Posterior cingulate gyrus (tissue), 11 donors: Measurements from ENCODE around the gene MAGEA2B.
A peak's percentile ranks its signal among the peaks of the same experiment; 100 is the strongest.
"Not testable (repeated sequence)": the region's sequence is repeated elsewhere in the genome, so short reads cannot be mapped to it uniquely, and the experiment has no call there.

Source experiments
- DNase-seq, 10 donors: peaks; one replicate each; pipeline versions ENCODE4 v3.0.0 to v3.0.0-alpha.2; 2020 to 2021; ENCODE audit warnings: mixed read lengths in 3 of 10
- intact Hi-C: fragments of 100-400 bp; cut with DNase I; formaldehyde crosslinking; loops from one replicate; pipeline ENCODE4 v1.15.1; 2023

The MAGEA2B gene

GRCh38 chrX:152753686-152754650, 39.5 kb downstream of the MAGEA2B start, which contains the start of gene MAGEA2:
MAGEA2 (minus strand) TSS chrX:152753842; CDS start chrX:152751363, 2,479 bp downstream.
- intact Hi-C loops, DNase-seq: not testable (repeated sequence)

- DNase-seq, intact Hi-C loops: not testable (repeated sequence)
Observed at GRCh38 chrX:152754871-152755270, 40.4 kb downstream of the MAGEA2B start.

DNA sequence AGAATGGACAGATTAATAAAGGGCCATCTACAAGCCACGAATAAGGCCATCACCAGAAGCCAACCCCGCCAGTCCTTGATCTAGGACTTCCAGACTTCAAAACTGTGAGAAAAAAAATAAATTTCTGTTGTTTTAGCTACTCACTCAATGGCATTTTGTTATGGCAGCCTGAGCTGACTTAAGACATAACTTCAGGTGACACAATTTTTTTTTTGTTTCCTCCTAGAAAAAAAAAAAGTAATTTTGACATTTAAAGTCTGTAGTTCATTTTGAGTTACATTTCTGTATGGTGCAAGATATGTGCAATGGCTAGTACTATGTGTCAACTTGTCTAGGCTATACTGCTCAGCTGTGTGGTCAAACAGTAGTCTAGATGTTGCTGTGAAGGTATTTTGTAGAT, 44.5 kb downstream of the MAGEA2B start, which contains the start of gene CSAG3:
TSS of gene CSAG3 (plus strand) at position 301 of the 400 bp plus-strand sequence.
- DNase-seq, intact Hi-C loops: not testable (repeated sequence)

GRCh38 chrX:152759544-152759943, 45.1 kb downstream of the MAGEA2B start:
- DNase-seq, intact Hi-C loops: not testable (repeated sequence)

- intact Hi-C loops: not testable (repeated sequence)
- DNase-seq: peak in 1 of 10 donors; percentile 3
Observed at GRCh38 chrX:152761582-152761981, 47.2 kb downstream of the MAGEA2B start.

- DNase-seq: peak in 2 of 10 donors; percentile 6 to 39
- intact Hi-C loops: not testable (repeated sequence)
Observed at GRCh38 chrX:152766562-152766961, 52.1 kb downstream of the MAGEA2B start.
